SK-N-SH (cell line): ENCODE results near the gene SSTR5. TPM values are rescaled to one million over a fixed set of nuclear protein-coding genes. Genes with fewer than 3 reads are reported as not detected.

Experiments used
- CTCF ChIA-PET: fragments of 300-600, 350-600 bp; formaldehyde crosslinking; extraction: SDS; loops from one replicate; lab custom pipeline; 2021; lab: Yijun Ruan, JAX
- POLR2A ChIA-PET: fragments of 350-600 bp; sonication (Branson Sonifier 250); formaldehyde crosslinking; extraction: SDS; loops from one replicate; lab custom pipeline; 2020; ENCODE audit warnings: antibody characterized with exemption, inconsistent platforms; lab: Yijun Ruan, JAX
- DNase-seq: peaks from one replicate; pipeline ENCODE4 v3.0.0; 2012
- H2AFZ ChIP-seq: fragments of 200-600 bp; sonication (generic); 2 replicates; pipeline ENCODE4 v1.8.1; 2016; ENCODE audit warnings: antibody characterized with exemption, mild to moderate bottlenecking, low read depth
- H3F3A ChIP-seq: fragments of 200-600 bp; sonication (generic); replicated peaks from 2 replicates; pipeline ENCODE3; 2016; ENCODE audit warnings: antibody characterized with exemption, mild to moderate bottlenecking; ENCODE audit not compliant: insufficient read depth
- H3K27ac ChIP-seq, 2 experiments: fragments of 200-500 bp in 1 of 2; fragments of 200-600 bp in 1 of 2; sonication (Bioruptor generic) in 1 of 2; sonication (generic), shearing (Covaris generic) in 1 of 2; 2 replicates each; pipeline versions ENCODE4 v1.5.1 to v1.6.1; 2014 to 2016; ENCODE audit warnings: low read depth in 2 of 2, inconsistent platforms in 1 of 2, low read length in 1 of 2, mild to moderate bottlenecking in 1 of 2, mixed read lengths in 1 of 2
- H3K27me3 ChIP-seq: fragments of 200-600 bp; sonication (generic), shearing (Covaris generic); 2 replicates; pipeline ENCODE4 v1.6.1; 2016; ENCODE audit warnings: mixed run types; ENCODE audit not compliant: insufficient read depth
- H3K36me3 ChIP-seq, 2 experiments: fragments of 200-500 bp in 1 of 2; fragments of 200-600 bp in 1 of 2; sonication (Bioruptor generic) in 1 of 2; sonication (generic) in 1 of 2; replicated peaks in 1 of 2; 2 replicates each; pipeline versions ENCODE3 to v1.5.1; 2014 to 2016; ENCODE audit warnings: low read length in 1 of 2, mild to moderate bottlenecking in 1 of 2; ENCODE audit not compliant: insufficient read depth in 2 of 2, control insufficient read depth in 1 of 2
- H3K4me1 ChIP-seq, 2 experiments: fragments of 200-500 bp in 1 of 2; fragments of 200-600 bp in 1 of 2; sonication (Bioruptor generic) in 1 of 2; sonication (generic), shearing (Covaris generic) in 1 of 2; 2 replicates each; pipeline versions ENCODE4 v1.5.1 to v1.6.1; 2014 to 2016; ENCODE audit warnings: low read depth in 1 of 2, low read length in 1 of 2, mixed run types in 1 of 2; ENCODE audit not compliant: insufficient read depth in 2 of 2, control insufficient read depth in 1 of 2
- H3K4me2 ChIP-seq: fragments of 200-600 bp; sonication (generic), shearing (Covaris generic); 2 replicates; pipeline ENCODE4 v1.6.1; 2017; ENCODE audit warnings: mixed run types
- H3K4me3 ChIP-seq, 2 experiments: fragments of 200-500 bp in 1 of 2; fragments of 200-600 bp in 1 of 2; sonication (Bioruptor generic) in 1 of 2; sonication (generic), shearing (Covaris generic) in 1 of 2; 2 replicates each; pipeline versions ENCODE4 v1.5.1 to v1.8.1; 2014 to 2016; ENCODE audit warnings: low read depth in 2 of 2, inconsistent platforms in 1 of 2, low read length in 1 of 2, mild to moderate bottlenecking in 1 of 2, mixed read lengths in 1 of 2, moderate library complexity in 1 of 2
- H3K79me2 ChIP-seq: fragments of 200-600 bp; sonication (generic); 2 replicates; pipeline ENCODE4 v1.8.1; 2017; ENCODE audit warnings: mild to moderate bottlenecking; ENCODE audit not compliant: insufficient read depth
- H3K9ac ChIP-seq: fragments of 200-600 bp; sonication (generic); 2 replicates; pipeline ENCODE4 v1.6.1; 2017; ENCODE audit warnings: mixed run types
- H3K9me2 ChIP-seq: fragments of 200-600 bp; sonication (generic); 2 replicates; pipeline ENCODE4 v1.6.1; 2017; ENCODE audit warnings: mixed run types
- H3K9me3 ChIP-seq: fragments of 200-600 bp; sonication (generic); 2 replicates; pipeline ENCODE4 v1.6.1; 2017; ENCODE audit warnings: mixed run types, mild to moderate bottlenecking, moderate library complexity
- H4K20me1 ChIP-seq: fragments of 200-600 bp; sonication (generic); 2 replicates; pipeline ENCODE4 v1.6.1; 2017; ENCODE audit warnings: mild to moderate bottlenecking, mixed run types; ENCODE audit not compliant: insufficient read depth
- CHD2 ChIP-seq: fragments of 150-350 bp; IDR thresholded peaks from 2 replicates; pipeline ENCODE4 v1.6.1; 2018; ENCODE audit warnings: low read length; ENCODE audit not compliant: partially characterized antibody
- ELF1 ChIP-seq: IDR thresholded peaks from 2 replicates; pipeline ENCODE4 v1.4.0; 2012
- EP300 ChIP-seq, 2 experiments: IDR thresholded peaks; 2 replicates each; pipeline versions ENCODE4 v1.4.0 to v1.6.1; 2012; ENCODE audit warnings: borderline replicate concordance in 1 of 2, low read depth in 1 of 2, low read length in 1 of 2
- EZH2phosphoT487 ChIP-seq: fragments of 200-600 bp; sonication (generic); IDR thresholded peaks from 2 replicates; pipeline ENCODE4 v1.6.1; 2017; ENCODE audit warnings: low read depth, mixed run types, mild to moderate bottlenecking, antibody characterized with exemption, moderate library complexity, borderline replicate concordance
- GABPA ChIP-seq: IDR thresholded peaks from 2 replicates; pipeline ENCODE4 v1.4.0; 2012; ENCODE audit warnings: low read depth, mild to moderate bottlenecking
- GATA2 ChIP-seq: sonication (generic); formaldehyde crosslinking; IDR thresholded peaks from 2 replicates; pipeline ENCODE4 v1.5.0; 2020; ENCODE audit warnings: mild to moderate bottlenecking, missing genetic modification reagents
- MEF2A ChIP-seq: IDR thresholded peaks from 2 replicates; pipeline ENCODE4 v1.4.0; 2012; ENCODE audit warnings: low read depth, borderline replicate concordance
- NFIC ChIP-seq: IDR thresholded peaks from 2 replicates; pipeline ENCODE4 v1.4.0; 2012; ENCODE audit warnings: borderline replicate concordance
- NRF1 ChIP-seq: IDR thresholded peaks from 2 replicates; pipeline ENCODE4 v1.6.1; 2012; ENCODE audit warnings: low read depth, mild to moderate bottlenecking, low read length
- RAD21 ChIP-seq: IDR thresholded peaks from 2 replicates; pipeline ENCODE4 v1.6.1; 2012; ENCODE audit warnings: mild to moderate bottlenecking, low read length
- RCOR1 ChIP-seq: fragments of 150-350 bp; IDR thresholded peaks from 2 replicates; pipeline ENCODE4 v1.6.1; 2017; ENCODE audit warnings: antibody characterized with exemption, low read length
- RFX5 ChIP-seq: IDR thresholded peaks from 2 replicates; pipeline ENCODE4 v1.6.1; 2012; ENCODE audit warnings: mild to moderate bottlenecking, improper control_type of control experiment, low read length
- SIN3A ChIP-seq: IDR thresholded peaks from 2 replicates; pipeline ENCODE4 v1.6.1; 2012; ENCODE audit warnings: low read depth, mild to moderate bottlenecking, low read length, moderate library complexity, borderline replicate concordance
- SMC3 ChIP-seq: IDR thresholded peaks from 2 replicates; pipeline ENCODE4 v1.6.1; 2012; ENCODE audit warnings: low read depth, low read length, improper control_type of control experiment
- TAF1 ChIP-seq: IDR thresholded peaks from 2 replicates; pipeline ENCODE4 v1.6.1; 2012; ENCODE audit warnings: low read depth, mild to moderate bottlenecking, low read length, moderate library complexity, borderline replicate concordance
- YY1 ChIP-seq: IDR thresholded peaks from 2 replicates; pipeline ENCODE4 v1.4.0; 2012; ENCODE audit warnings: low read depth, mild to moderate bottlenecking
- WGBS: methylation state at CpG from one replicate; pipeline ENCODE4 v1.1.6; 2017; ENCODE audit warnings: low lambda C conversion rate; 5-methylcytosine and 5-hydroxymethylcytosine counted together
- polyA plus RNA-seq, 3 experiments: library from polyadenylated mRNA; depleted of rRNA; stranded (reverse); fragments of >200 nt; gene quantifications; 2 replicates each; pipeline ENCODE4 v1.2.3, GENCODE V29; 2012
- TF ChIP-seq, protein P1 (sequence below): fragments of 200-600 bp; sonication (generic); IDR thresholded peaks from 2 replicates; pipeline ENCODE4 v1.6.1; 2017; ENCODE audit warnings: antibody characterized with exemption, mild to moderate bottlenecking, moderate library complexity
- TF ChIP-seq, protein P2 (sequence below): IDR thresholded peaks from 2 replicates; pipeline ENCODE4 v1.6.1; 2012; ENCODE audit warnings: mild to moderate bottlenecking, low read depth, low read length, moderate library complexity
- TF ChIP-seq, protein P3 (sequence below): IDR thresholded peaks from 2 replicates; pipeline ENCODE4 v1.4.0; 2012; ENCODE audit warnings: low read depth, borderline replicate concordance

Gene SSTR5
- polyA plus RNA-seq, 1 of the 3 experiments (the other 2 are of a cell fraction) = not detected

DNA sequence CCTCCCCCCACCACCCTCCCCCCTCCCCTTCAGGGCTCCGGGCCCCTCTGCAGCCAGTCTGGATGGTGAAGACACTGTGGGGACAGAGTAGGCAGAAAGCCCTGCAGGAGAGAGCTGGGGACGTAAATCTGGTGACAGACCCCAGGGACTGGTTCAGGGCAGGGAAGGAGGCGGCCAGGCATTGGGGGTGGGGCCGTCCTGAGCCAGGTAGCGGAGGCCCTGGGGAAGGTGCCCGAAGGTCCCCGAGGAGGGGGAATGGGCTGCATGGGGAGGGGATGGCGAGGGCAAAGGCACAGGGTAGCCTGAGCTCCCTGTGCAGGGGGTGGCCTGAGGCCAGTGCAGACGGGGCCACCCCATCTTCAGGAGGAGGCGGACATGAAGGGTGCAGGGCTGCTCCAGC, 54.0 kb downstream of the SSTR5 start:
- Histone ChIP-seq H3K36me3 (no peaks in the 10 kb centered on the region), H3K27ac (no peak overlapping the region), H3K9me2 (no peaks in the 10 kb centered on the region), H3K4me1 (no peaks in the 10 kb centered on the region), H2AFZ (no peak overlapping the region), H3K9me3 (no peaks in the 10 kb centered on the region), H3K4me3 (no peak overlapping the region), H3K4me2 (no peak overlapping the region), H3F3A (no peaks in the 10 kb centered on the region), H4K20me1 (no peaks in the 10 kb centered on the region), H3K9ac (no peak overlapping the region), H3K79me2 (no peaks in the 10 kb centered on the region), H3K27me3 (peaks cover 41% of the 10 kb centered on the region)
- no peak for TF ChIP-seq RFX5
- no peak for TF ChIP-seq EP300 (IDR thresholded peaks at IDR 0.05; ENCODE audit: borderline replicate concordance in 1 of 2, low read depth in 1 of 2, low read length in 1 of 2)
- no peak for TF ChIP-seq MEF2A
- no peak for TF ChIP-seq NFIC
- no peak for TF ChIP-seq SIN3A
- no peak for TF ChIP-seq ELF1
- no peak for TF ChIP-seq CHD2
- no peak for TF ChIP-seq GATA2 (CRISPR knock-in tag)
- TF ChIP-seq, protein P1, sequence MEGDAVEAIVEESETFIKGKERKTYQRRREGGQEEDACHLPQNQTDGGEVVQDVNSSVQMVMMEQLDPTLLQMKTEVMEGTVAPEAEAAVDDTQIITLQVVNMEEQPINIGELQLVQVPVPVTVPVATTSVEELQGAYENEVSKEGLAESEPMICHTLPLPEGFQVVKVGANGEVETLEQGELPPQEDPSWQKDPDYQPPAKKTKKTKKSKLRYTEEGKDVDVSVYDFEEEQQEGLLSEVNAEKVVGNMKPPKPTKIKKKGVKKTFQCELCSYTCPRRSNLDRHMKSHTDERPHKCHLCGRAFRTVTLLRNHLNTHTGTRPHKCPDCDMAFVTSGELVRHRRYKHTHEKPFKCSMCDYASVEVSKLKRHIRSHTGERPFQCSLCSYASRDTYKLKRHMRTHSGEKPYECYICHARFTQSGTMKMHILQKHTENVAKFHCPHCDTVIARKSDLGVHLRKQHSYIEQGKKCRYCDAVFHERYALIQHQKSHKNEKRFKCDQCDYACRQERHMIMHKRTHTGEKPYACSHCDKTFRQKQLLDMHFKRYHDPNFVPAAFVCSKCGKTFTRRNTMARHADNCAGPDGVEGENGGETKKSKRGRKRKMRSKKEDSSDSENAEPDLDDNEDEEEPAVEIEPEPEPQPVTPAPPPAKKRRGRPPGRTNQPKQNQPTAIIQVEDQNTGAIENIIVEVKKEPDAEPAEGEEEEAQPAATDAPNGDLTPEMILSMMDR = no peak
- CTCF ChIA-PET = interaction anchor here (0.8 to 1.5 kb wide), 3 partner anchors 19 to 69 kb away, joined by 3 to 4 read pairs (median 3); no protein-coding TSS in a partner anchor
- WGBS = 4% methylated on average over 5 of the region's 10 CpGs
- no peak for DNase-seq
- POLR2A ChIA-PET = no interaction called here

DNA sequence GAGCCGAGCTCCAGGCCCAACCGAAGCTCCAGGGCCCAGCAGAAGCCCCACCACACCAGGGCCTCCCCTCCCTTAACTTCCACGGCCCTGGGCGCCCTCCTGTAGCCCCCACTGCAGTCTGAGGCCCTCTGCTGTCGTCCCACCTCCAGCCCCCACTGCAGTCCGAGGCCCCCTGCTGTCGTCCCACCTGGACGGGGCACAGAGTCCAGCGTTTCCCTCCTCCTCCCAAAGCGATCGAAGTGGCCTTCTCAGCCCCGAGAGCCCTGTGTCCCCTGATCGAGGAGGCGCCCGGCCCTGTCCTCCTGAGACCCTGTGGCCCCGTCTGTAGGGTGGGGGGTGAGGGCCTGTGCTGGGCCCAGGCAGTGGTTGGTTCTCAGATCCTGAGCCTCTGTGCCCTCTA, 54.6 kb downstream of the SSTR5 start:
- Histone ChIP-seq H4K20me1 (no peaks in the 10 kb centered on the region), H3K4me3 (no peak overlapping the region), H3K4me2 (no peak overlapping the region), H3K36me3 (no peaks in the 10 kb centered on the region), H3K27me3 (peaks cover 37% of the 10 kb centered on the region), H3K9ac (no peak overlapping the region), H3F3A (no peaks in the 10 kb centered on the region), H3K9me2 (no peaks in the 10 kb centered on the region), H3K4me1 (no peaks in the 10 kb centered on the region), H3K9me3 (no peaks in the 10 kb centered on the region), H2AFZ (no peak overlapping the region), H3K27ac (no peak overlapping the region), H3K79me2 (no peaks in the 10 kb centered on the region)
- WGBS = 15% methylated on average over 14 of the region's 16 CpGs
- ChIA-PET POLR2A (no interaction called here), CTCF (interaction anchor here (0.8 kb wide), 1 partner anchor 19 kb away, joined by 3 read pairs; no protein-coding TSS in a partner anchor)
- DNase-seq = no peak
- TF ChIP-seq CHD2 = no peak
- TF ChIP-seq NRF1 = no peak
- TF ChIP-seq SMC3 = no peak
- TF ChIP-seq, protein P2, sequence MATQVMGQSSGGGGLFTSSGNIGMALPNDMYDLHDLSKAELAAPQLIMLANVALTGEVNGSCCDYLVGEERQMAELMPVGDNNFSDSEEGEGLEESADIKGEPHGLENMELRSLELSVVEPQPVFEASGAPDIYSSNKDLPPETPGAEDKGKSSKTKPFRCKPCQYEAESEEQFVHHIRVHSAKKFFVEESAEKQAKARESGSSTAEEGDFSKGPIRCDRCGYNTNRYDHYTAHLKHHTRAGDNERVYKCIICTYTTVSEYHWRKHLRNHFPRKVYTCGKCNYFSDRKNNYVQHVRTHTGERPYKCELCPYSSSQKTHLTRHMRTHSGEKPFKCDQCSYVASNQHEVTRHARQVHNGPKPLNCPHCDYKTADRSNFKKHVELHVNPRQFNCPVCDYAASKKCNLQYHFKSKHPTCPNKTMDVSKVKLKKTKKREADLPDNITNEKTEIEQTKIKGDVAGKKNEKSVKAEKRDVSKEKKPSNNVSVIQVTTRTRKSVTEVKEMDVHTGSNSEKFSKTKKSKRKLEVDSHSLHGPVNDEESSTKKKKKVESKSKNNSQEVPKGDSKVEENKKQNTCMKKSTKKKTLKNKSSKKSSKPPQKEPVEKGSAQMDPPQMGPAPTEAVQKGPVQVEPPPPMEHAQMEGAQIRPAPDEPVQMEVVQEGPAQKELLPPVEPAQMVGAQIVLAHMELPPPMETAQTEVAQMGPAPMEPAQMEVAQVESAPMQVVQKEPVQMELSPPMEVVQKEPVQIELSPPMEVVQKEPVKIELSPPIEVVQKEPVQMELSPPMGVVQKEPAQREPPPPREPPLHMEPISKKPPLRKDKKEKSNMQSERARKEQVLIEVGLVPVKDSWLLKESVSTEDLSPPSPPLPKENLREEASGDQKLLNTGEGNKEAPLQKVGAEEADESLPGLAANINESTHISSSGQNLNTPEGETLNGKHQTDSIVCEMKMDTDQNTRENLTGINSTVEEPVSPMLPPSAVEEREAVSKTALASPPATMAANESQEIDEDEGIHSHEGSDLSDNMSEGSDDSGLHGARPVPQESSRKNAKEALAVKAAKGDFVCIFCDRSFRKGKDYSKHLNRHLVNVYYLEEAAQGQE = no peak
- no peak for TF ChIP-seq GABPA
- no peak for TF ChIP-seq EZH2phosphoT487
- TF ChIP-seq NFIC = no peak
- no peak for TF ChIP-seq RAD21
- no peak for TF ChIP-seq TAF1
- no peak for TF ChIP-seq YY1
- TF ChIP-seq RCOR1 = no peak
- TF ChIP-seq ELF1 = no peak
- TF ChIP-seq, protein P1 = no peak
- no peak for TF ChIP-seq EP300 (IDR thresholded peaks at IDR 0.05; ENCODE audit: borderline replicate concordance in 1 of 2, low read depth in 1 of 2, low read length in 1 of 2)
- TF ChIP-seq, protein P3, sequence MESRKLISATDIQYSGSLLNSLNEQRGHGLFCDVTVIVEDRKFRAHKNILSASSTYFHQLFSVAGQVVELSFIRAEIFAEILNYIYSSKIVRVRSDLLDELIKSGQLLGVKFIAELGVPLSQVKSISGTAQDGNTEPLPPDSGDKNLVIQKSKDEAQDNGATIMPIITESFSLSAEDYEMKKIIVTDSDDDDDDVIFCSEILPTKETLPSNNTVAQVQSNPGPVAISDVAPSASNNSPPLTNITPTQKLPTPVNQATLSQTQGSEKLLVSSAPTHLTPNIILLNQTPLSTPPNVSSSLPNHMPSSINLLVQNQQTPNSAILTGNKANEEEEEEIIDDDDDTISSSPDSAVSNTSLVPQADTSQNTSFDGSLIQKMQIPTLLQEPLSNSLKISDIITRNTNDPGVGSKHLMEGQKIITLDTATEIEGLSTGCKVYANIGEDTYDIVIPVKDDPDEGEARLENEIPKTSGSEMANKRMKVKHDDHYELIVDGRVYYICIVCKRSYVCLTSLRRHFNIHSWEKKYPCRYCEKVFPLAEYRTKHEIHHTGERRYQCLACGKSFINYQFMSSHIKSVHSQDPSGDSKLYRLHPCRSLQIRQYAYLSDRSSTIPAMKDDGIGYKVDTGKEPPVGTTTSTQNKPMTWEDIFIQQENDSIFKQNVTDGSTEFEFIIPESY = no peak
